Adrenal gland (tissue), 12 donors: ENCODE results near the gene ZNF616. TPM values are rescaled to one million over a fixed set of nuclear protein-coding genes. Genes with fewer than 3 reads are reported as not detected.

Experiments used
- DNase-seq, 7 donors: peaks; one replicate each; pipeline ENCODE4 v3.0.0-alpha.2; 2019 to 2020
- H3K27ac ChIP-seq, 5 donors: fragments of 200-600 bp; sonication (generic) in 4 of 5; 1 replicate in 3 of 5; 2 replicates in 2 of 5; pipeline versions ENCODE4 v1.5.1 to v1.8.0; 2016 to 2020; ENCODE audit warnings: mild to moderate bottlenecking in 1 of 5
- H3K27me3 ChIP-seq: fragments of 200-600 bp; 2 replicates; pipeline ENCODE4 v1.8.0; 2021
- H3K36me3 ChIP-seq, 2 donors: fragments of 200-600 bp; replicated peaks in 1 of 2; 1 replicate in 1 of 2; 2 replicates in 1 of 2; pipeline versions ENCODE4 v1.5.1 to v1.8.0; 2018 to 2022
- H3K4me1 ChIP-seq, 2 donors: fragments of 200-600 bp; replicated peaks in 1 of 2; 1 replicate in 1 of 2; 2 replicates in 1 of 2; pipeline versions ENCODE4 v1.5.1 to v1.8.0; 2018 to 2021
- H3K4me3 ChIP-seq, 4 donors: fragments of 200-600 bp; sonication (generic) in 3 of 4; one replicate each; pipeline ENCODE4 v1.5.1; 2016 to 2018
- H3K9me3 ChIP-seq, 3 donors: fragments of 200-600 bp; sonication (generic) in 1 of 3; replicated peaks in 1 of 3; 1 replicate in 2 of 3; 2 replicates in 1 of 3; pipeline versions ENCODE4 v1.5.1 to v1.8.0; 2016 to 2021
- CTCF ChIP-seq, 6 experiments: fragments of 450-650 bp in 4 of 6; fragments of 200-600 bp in 2 of 6; sonication (generic) in 1 of 6; IDR thresholded peaks; 1 replicate in 5 of 6; 2 replicates in 1 of 6; pipeline versions ENCODE4 v1.5.1 to v1.8.0; 2016 to 2021; ENCODE audit warnings: antibody characterized with exemption in 6 of 6, mild to moderate bottlenecking in 2 of 6, moderate library complexity in 1 of 6
- POLR2A ChIP-seq, 2 donors: fragments of 450-650 bp; IDR thresholded peaks; one replicate each; pipeline ENCODE4 v1.6.1; 2017; ENCODE audit warnings: antibody characterized with exemption in 2 of 2, mild to moderate bottlenecking in 2 of 2, moderate library complexity in 1 of 2
- WGBS, 4 donors: extraction: QIAGEN DNeasy Blood & Tissue Kit in 2 of 4; methylation state at CpG; one replicate each; pipeline versions ENCODE4 v1.1.5 to v1.1.7; 2013 to 2017; 5-methylcytosine and 5-hydroxymethylcytosine counted together
- intact Hi-C, 2 donors: fragments of 100-400 bp; cut with DNase I; formaldehyde crosslinking; loops; one replicate each; pipeline versions ENCODE4 v1.14.1 to v1.15.0; 2022 to 2023
- polyA plus RNA-seq, 3 donors: library from polyadenylated mRNA; stranded (reverse); fragments of 200-250 nt in 2 of 3; fragments of 350-450 nt in 1 of 3; fragmentation: Illumina TruSeq in 1 of 3; extraction: RNeasy Lipid Tissue Mini Kit (QIAGEN cat#74804) in 1 of 3; gene quantifications; one replicate each; pipeline ENCODE4 v1.2.3, GENCODE V29; 2013 to 2014
- total RNA-seq, 9 donors: library from RNA; depleted of rRNA in 4 of 9; stranded (reverse); fragments of >200 nt in 4 of 9; fragments of 120-200 nt in 1 of 9; fragmentation: NEBNext Ultra II Directional in 1 of 9; extraction: Animal tissue kit (Norgen Biotek cat#: 25700) in 1 of 9; gene quantifications; one replicate each; pipeline versions ENCODE4 v1.1.0 to v1.2.4, GENCODE V29; 2013 to 2023
- donor health status: healthy with polysubstance abuse.
- donor health status: Bipolar disorder and iron deficiency.
- donor health status: DM: yes; HTN: yes; CAD: no.
- donor health status: DM: no; HTN: no; CAD: no.
- donor health status: DM: no; HTN: no; CAD: no.
- donor health status: DM: yes; HTN: yes; CAD: no.

The ZNF616 gene
- total and polyA plus RNA-seq, 12 donors = 5.2 to 55.4 (median 15.1) TPM

DNA sequence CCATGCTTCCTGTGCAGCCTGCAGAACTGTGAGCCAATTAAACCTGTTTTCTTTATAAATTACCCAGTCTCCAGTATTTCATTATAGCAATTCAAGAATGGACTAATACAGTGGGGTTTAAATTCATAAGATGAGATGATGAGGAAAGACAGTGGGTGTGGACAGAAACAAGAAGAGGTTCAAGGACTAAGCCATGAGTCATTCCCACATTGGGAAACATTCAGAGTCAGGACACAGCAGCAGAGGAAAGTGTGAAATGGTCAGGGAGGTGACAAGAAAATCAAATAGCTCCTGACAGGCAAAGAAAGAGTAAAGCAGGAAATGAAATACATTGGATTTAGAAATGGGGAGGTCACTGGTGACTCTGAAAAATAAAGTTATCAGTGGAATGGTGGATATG, 53.3 kb downstream of the ZNF616 start:
- Histone ChIP-seq H3K4me3 (no peak overlapping the region), H3K27me3 (no peaks in the 10 kb centered on the region), H3K36me3 (peaks cover 0 to 61% of the 10 kb centered on the region in 2 donors), H3K4me1 (no peaks in the 10 kb centered on the region), H3K27ac (peak overlapping the region in 1 of 5 donors; percentile 23), H3K9me3 (no peaks in the 10 kb centered on the region)
- intact Hi-C loops = no loop called here
- TF ChIP-seq POLR2A (IDR thresholded peaks at IDR 0.05) = no peak
- no peak for TF ChIP-seq CTCF (IDR thresholded peaks at IDR 0.05)
- peak in 4 of 7 donors; percentile 36 to 69 (median 43) for DNase-seq

DNA sequence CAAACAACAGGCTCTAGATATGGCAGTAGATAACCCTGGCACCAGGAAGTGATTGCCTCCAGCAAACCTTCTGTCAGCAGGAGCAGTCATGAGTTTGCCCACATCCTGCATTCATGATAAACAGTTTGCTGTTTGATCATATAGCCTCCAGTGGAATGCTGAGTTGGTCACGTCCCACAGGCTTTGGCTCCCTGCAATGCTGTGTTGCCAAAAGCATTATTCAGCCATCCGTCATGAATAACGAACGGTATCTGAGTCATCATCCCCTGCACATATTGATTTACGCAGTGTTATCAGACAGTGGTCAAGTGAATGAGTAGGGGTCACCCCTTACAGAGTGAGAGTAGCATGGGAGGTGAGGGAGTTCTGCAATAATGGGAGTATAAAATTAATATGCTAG, 69.2 kb downstream of the ZNF616 start:
- 89 to 94% (median 93%) methylated on average over 5 of the region's 5 CpGs for WGBS, 4 donors
- no peaks in the 10 kb centered on the region for H3K4me1 ChIP-seq
- intact Hi-C loops = no loop called here
- H3K27ac ChIP-seq = no peak overlapping the region
- TF ChIP-seq CTCF (IDR thresholded peaks at IDR 0.05) (no peak), POLR2A (IDR thresholded peaks at IDR 0.05) (no peak)
- no peak overlapping the region for H3K4me3 ChIP-seq
- H3K36me3 ChIP-seq = peaks cover 0 to 38% of the 10 kb centered on the region in 2 donors
- DNase-seq = no peak
- no peaks in the 10 kb centered on the region for H3K27me3 ChIP-seq
- H3K9me3 ChIP-seq = peaks cover 5 to 35% (median 10%) of the 10 kb centered on the region in 3 donors

GRCh38 chr19:52069653-52070052, 70.1 kb downstream of the ZNF616 start:
- peaks cover 5 to 43% (median 10%) of the 10 kb centered on the region in 3 donors for H3K9me3 ChIP-seq
- H3K36me3 ChIP-seq = peaks cover 0 to 30% of the 10 kb centered on the region in 2 donors
- TF ChIP-seq CTCF (IDR thresholded peaks at IDR 0.05) (no peak), POLR2A (IDR thresholded peaks at IDR 0.05) (no peak)
- intact Hi-C loops = no loop called here
- no peak overlapping the region for H3K27ac ChIP-seq
- 91 to 100% (median 92%) methylated on average over 2 of the region's 2 CpGs for WGBS, 4 donors
- H3K27me3 ChIP-seq = no peaks in the 10 kb centered on the region
- H3K4me1 ChIP-seq = no peaks in the 10 kb centered on the region
- no peak for DNase-seq
- H3K4me3 ChIP-seq = no peak overlapping the region

GRCh38 chr19:52066258-52066863, 73.4 kb downstream of the ZNF616 start:
- intact Hi-C loops = no loop called here
- WGBS, 4 donors = 91 to 99% (median 96%) methylated on average over 6 of the region's 6 CpGs
- H3K36me3 ChIP-seq = peaks cover 0 to 30% of the 10 kb centered on the region in 2 donors
- H3K9me3 ChIP-seq = peaks cover 5 to 58% (median 10%) of the 10 kb centered on the region in 3 donors
- TF ChIP-seq CTCF (IDR thresholded peaks at IDR 0.05) = no peak
- TF ChIP-seq POLR2A (IDR thresholded peaks at IDR 0.05) = no peak
- H3K4me3 ChIP-seq = peak overlapping the region in 1 of 4 donors; percentile 35
- H3K27me3 ChIP-seq = no peaks in the 10 kb centered on the region
- no peak for DNase-seq
- no peaks in the 10 kb centered on the region for H3K4me1 ChIP-seq
- no peak overlapping the region for H3K27ac ChIP-seq
